HepG2 (cell line): ENCODE results near the gene PSD. TPM values are rescaled to one million over a fixed set of nuclear protein-coding genes. Genes with fewer than 3 reads are reported as not detected.
A peak's percentile ranks its signal among the peaks of the same experiment; 100 is the strongest.

ENCODE experiments used
- ADNP ChIP-seq: sonication (generic); formaldehyde crosslinking; IDR thresholded peaks from 2 replicates; pipeline ENCODE4 v1.4.0; 2020; ENCODE audit warnings: missing genetic modification reagents
- ERF ChIP-seq: IDR thresholded peaks from 2 replicates; pipeline ENCODE4 v1.6.1; 2018; ENCODE audit warnings: missing biosample characterization, missing genetic modification reagents
- HOXD1 ChIP-seq: sonication (generic); formaldehyde crosslinking; IDR thresholded peaks from 2 replicates; pipeline ENCODE4 v1.5.0; 2020; ENCODE audit warnings: missing genetic modification reagents
- ONECUT2 ChIP-seq: sonication (generic); formaldehyde crosslinking; IDR thresholded peaks from 2 replicates; pipeline ENCODE4 v1.4.0; 2020; ENCODE audit warnings: missing genetic modification reagents
- PHF8 ChIP-seq: sonication (generic); formaldehyde crosslinking; IDR thresholded peaks from 2 replicates; pipeline ENCODE4 v1.5.0; 2020; ENCODE audit warnings: missing genetic modification reagents
- PLSCR1 ChIP-seq: sonication (generic); formaldehyde crosslinking; IDR thresholded peaks from 2 replicates; pipeline ENCODE4 v1.5.0; 2020; ENCODE audit warnings: missing genetic modification reagents, mild to moderate bottlenecking, borderline replicate concordance
- POGK ChIP-seq: sonication (generic); formaldehyde crosslinking; conservative IDR thresholded peaks from 2 replicates; pipeline ENCODE4 v1.8.0; 2022; ENCODE audit warnings: mild to moderate bottlenecking, moderate library complexity, missing genetic modification reagents
- SMYD3 ChIP-seq: sonication (generic); formaldehyde crosslinking; IDR thresholded peaks from 2 replicates; pipeline ENCODE4 v1.8.1; 2023; ENCODE audit warnings: mild to moderate bottlenecking, missing genetic modification reagents
- SRY ChIP-seq: sonication (generic); formaldehyde crosslinking; IDR thresholded peaks from 2 replicates; pipeline ENCODE4 v1.8.0; 2022; ENCODE audit warnings: mild to moderate bottlenecking, missing genetic modification reagents
- ZHX2 ChIP-seq, 2 experiments: sonication (generic) in 1 of 2; formaldehyde crosslinking in 1 of 2; IDR thresholded peaks; 2 replicates each; pipeline versions ENCODE4 v1.6.1 to v1.9.0; 2014 to 2022; ENCODE audit warnings: antibody characterized with exemption in 1 of 2, borderline replicate concordance in 1 of 2, inconsistent platforms in 1 of 2, low read depth in 1 of 2, missing genetic modification reagents in 1 of 2
- ZNF143 ChIP-seq: sonication (generic); formaldehyde crosslinking; IDR thresholded peaks from 2 replicates; pipeline ENCODE4 v1.4.0; 2020; ENCODE audit warnings: missing genetic modification reagents
- ZNF292 ChIP-seq: sonication (generic); formaldehyde crosslinking; IDR thresholded peaks from 2 replicates; pipeline ENCODE4 v1.8.1; 2022; ENCODE audit warnings: mild to moderate bottlenecking, low read depth, missing genetic modification reagents, borderline replicate concordance
- ZNF629 ChIP-seq: sonication (generic); formaldehyde crosslinking; conservative IDR thresholded peaks from 2 replicates; pipeline ENCODE4 v1.5.0; 2020; ENCODE audit warnings: missing genetic modification reagents
- ZSCAN9 ChIP-seq: IDR thresholded peaks from 2 replicates; pipeline ENCODE4 v1.6.1; 2016; ENCODE audit warnings: borderline replicate concordance
- polyA plus RNA-seq, 8 experiments: library from polyadenylated mRNA; depleted of rRNA in 3 of 8; stranded (reverse) in 7 of 8; unstranded in 1 of 8; fragments of >200 nt; fragmentation: Illumina TruSeq in 4 of 8; extraction: Trizol in 4 of 8; gene quantifications; 2 replicates each; pipeline versions ENCODE4 v1.2.1 to v1.2.3, GENCODE V29; 2011 to 2016; ENCODE audit warnings: low read depth in 4 of 8, missing spikeins in 1 of 8, mixed read lengths in 1 of 8; ENCODE audit not compliant: insufficient read depth in 1 of 8
- total RNA-seq, 5 experiments: library from RNA; depleted of rRNA; stranded (reverse); fragments of >200 nt; fragmentation: Illumina TruSeq; extraction: Trizol; gene quantifications; 2 replicates each; pipeline ENCODE4 v1.2.3, GENCODE V29; 2016; ENCODE audit warnings: low read depth in 1 of 5
- TF ChIP-seq, protein P1 (sequence below): sonication (generic); formaldehyde crosslinking; IDR thresholded peaks from 2 replicates; pipeline ENCODE4 v1.4.0; 2020; ENCODE audit warnings: missing genetic modification reagents
- TF ChIP-seq, protein P2 (sequence below): fragments of 450-650 bp; IDR thresholded peaks from 2 replicates; pipeline ENCODE4 v1.6.1; 2017

The PSD gene
- total and polyA plus RNA-seq, 2 of the 13 experiments (the other 11 are each of a cell fraction or from before 2014, with no cell fraction given): 0.35 to 0.58 TPM

DNA sequence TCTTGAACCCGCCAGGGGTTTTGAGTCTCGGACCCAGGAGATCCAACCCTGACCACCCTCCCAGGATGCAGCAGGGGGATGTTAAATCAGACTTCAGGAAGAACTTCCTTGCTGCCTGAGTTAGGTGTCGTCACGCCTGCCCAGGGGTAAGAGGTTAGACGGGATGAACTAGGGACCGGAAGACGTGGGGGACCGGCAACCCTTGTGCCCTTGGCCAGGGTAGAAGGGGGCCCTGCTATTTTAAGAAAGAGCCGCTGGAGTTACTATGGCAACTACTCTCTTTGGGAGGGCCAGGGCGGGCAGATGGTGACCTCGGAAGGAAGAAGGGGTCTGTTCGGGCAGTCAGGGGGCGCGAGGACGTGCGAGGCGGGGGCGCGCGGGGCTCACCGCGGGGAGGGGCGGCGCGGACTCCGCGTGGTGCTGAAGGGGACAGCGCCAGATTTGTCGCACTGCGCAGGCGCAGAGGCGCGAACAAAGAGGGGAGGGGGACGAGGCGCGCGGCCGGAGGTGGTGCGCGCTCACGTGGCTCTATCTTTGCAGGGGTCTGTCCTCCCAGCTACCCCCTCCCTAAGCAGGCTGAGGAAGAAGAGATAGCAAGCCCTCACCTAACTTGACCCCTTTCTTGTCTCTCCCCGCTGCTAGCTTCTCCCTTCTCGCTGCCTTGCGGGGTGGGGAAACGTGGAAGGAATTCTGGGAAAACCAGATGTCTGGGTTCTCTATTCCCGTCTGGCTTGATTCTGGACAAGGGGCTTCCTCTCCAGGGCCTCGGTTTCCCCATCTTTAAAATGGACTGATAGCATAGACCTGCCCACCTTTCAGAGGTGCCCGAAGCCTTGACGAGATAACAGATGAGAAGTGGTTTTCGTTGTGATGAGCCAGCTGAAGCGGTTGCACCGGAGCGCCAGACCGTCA, 940 bp upstream of the PSD start (continued):
- TF ChIP-seq PLSCR1 (CRISPR knock-in tag) (no peak), POGK (CRISPR knock-in tag) (peak; percentile 78; the same call in 1 of the 2 replicates), SRY (CRISPR knock-in tag) (no peak), ZNF143 (CRISPR knock-in tag) (peak; percentile 76), ZSCAN9 (CRISPR knock-in tag) (peak; percentile 89; the same call in 1 of the 2 replicates), ZHX2 (IDR thresholded peaks at IDR 0.05; ENCODE audit: low read depth) (no peak), ZHX2 (CRISPR knock-in tag; IDR thresholded peaks at IDR 0.05; ENCODE audit: borderline replicate concordance) (peak; percentile 61; the same call in 1 of the 2 replicates), ADNP (CRISPR knock-in tag) (no peak), SMYD3 (CRISPR knock-in tag) (0 out of 2 replicates have a peak, but pooled peaks have one; percentile 60), ZNF292 (no peak), ERF (peak; percentile 51), ZNF629 (CRISPR knock-in tag) (peak; percentile 83), PHF8 (CRISPR knock-in tag) (0 out of 2 replicates have a peak, but pooled peaks have one; percentile 3), HOXD1 (CRISPR knock-in tag) (peak; percentile 84), ONECUT2 (CRISPR knock-in tag) (0 out of 2 replicates have a peak, but pooled peaks have one; percentile 21)
- TF ChIP-seq, protein P1, sequence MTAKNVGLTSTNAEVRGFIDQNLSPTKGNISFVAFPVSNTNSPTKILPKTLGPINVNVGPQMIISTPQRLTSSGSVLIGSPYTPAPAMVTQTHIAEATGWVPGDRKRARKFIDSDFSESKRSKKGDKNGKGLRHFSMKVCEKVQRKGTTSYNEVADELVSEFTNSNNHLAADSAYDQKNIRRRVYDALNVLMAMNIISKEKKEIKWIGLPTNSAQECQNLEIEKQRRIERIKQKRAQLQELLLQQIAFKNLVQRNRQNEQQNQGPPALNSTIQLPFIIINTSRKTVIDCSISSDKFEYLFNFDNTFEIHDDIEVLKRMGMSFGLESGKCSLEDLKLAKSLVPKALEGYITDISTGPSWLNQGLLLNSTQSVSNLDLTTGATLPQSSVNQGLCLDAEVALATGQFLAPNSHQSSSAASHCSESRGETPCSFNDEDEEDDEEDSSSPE (CRISPR knock-in tag): no peak
- TF ChIP-seq, protein P2, sequence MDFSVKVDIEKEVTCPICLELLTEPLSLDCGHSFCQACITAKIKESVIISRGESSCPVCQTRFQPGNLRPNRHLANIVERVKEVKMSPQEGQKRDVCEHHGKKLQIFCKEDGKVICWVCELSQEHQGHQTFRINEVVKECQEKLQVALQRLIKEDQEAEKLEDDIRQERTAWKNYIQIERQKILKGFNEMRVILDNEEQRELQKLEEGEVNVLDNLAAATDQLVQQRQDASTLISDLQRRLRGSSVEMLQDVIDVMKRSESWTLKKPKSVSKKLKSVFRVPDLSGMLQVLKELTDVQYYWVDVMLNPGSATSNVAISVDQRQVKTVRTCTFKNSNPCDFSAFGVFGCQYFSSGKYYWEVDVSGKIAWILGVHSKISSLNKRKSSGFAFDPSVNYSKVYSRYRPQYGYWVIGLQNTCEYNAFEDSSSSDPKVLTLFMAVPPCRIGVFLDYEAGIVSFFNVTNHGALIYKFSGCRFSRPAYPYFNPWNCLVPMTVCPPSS: no peak
